LNCAP (cell line): ENCODE results near the gene ZFX.

Experiments used
- TF ChIP-seq, protein P1 (sequence below): fragments of 450-650 bp; IDR thresholded peaks from 2 replicates; pipeline ENCODE4 v1.5.1; 2017; ENCODE audit warnings: mild to moderate bottlenecking

The ZFX gene

GRCh38 chrX:24131476-24131875, 18.1 kb upstream of the ZFX start:
- TF ChIP-seq, protein P1, sequence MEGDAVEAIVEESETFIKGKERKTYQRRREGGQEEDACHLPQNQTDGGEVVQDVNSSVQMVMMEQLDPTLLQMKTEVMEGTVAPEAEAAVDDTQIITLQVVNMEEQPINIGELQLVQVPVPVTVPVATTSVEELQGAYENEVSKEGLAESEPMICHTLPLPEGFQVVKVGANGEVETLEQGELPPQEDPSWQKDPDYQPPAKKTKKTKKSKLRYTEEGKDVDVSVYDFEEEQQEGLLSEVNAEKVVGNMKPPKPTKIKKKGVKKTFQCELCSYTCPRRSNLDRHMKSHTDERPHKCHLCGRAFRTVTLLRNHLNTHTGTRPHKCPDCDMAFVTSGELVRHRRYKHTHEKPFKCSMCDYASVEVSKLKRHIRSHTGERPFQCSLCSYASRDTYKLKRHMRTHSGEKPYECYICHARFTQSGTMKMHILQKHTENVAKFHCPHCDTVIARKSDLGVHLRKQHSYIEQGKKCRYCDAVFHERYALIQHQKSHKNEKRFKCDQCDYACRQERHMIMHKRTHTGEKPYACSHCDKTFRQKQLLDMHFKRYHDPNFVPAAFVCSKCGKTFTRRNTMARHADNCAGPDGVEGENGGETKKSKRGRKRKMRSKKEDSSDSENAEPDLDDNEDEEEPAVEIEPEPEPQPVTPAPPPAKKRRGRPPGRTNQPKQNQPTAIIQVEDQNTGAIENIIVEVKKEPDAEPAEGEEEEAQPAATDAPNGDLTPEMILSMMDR: no peak

GRCh38 chrX:24133312-24133711, 16.2 kb upstream of the ZFX start:
- TF ChIP-seq, protein P1: no peak

DNA sequence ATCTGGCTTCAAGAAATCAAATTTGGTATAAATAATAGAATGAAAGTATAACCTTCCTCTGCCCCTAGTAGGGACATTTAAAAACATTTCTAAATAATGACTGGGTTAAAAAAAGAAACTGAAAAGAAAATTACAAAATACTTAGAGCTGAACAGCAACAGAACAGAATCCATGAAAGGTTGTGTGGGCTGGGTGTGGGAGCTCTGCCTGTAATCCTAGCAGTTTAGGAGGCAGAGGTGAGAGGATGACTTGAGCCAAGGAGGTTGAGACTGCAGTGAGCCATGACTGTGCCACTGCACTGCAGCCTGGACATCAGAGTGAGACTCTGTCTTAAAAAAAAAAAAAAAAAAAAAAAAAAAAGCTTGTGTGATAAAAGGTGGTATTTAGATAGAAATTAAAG, 12.3 kb upstream of the ZFX start:
- TF ChIP-seq, protein P1: no peak

GRCh38 chrX:24144528-24144927, 5.0 kb upstream of the ZFX start:
- TF ChIP-seq, protein P1: no peak

DNA sequence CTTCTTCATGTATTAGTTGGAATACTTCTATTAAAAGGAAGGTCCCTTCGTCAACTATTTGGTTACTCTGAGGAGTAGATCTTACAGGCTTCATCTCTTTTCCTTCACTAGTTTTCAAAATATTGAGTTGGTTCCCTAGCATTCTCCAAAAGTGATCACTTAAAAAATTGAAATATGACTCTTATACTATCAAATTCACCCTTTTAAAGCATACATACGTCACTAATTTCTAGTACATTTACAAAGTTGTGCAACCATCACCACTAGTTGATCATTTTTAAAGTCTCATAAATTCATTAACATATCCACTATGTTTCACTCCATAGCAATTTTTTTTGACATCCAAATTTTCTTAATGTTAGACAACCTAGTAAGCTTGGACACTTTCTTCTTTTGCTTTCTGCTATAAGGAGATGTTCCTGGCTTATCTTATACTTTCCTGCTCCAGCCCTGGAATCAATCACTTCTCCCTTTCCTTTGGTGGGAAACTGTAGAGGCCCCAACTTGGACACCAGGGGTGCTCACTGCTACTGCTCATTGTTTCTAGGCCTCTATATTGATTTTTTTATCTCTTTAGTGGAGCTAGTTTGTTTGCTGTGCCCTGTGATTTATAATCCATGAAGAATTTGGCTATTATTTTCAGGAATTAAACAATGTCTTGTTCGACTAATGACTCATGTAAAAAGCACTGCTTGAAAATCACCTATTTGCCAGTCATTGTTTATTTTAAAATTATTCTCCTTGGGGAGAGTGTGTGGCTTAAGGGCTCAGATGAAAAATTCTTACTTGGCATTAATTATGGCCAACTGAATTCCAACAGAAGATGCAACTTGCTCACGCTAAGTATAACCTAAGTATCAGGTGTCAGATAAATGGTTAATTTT, 4.0 kb upstream of the ZFX start:
- TF ChIP-seq, protein P1: no peak

GRCh38 chrX:24146283-24146949, 3.1 kb upstream of the ZFX start:
- TF ChIP-seq, protein P1: no peak

- TF ChIP-seq, protein P1: no peak
These were observed 2.4 kb upstream of the ZFX start for GRCh38 chrX:24147165-24147564.
